IMR-90 (cell line): ENCODE measurements around the gene CIDEA. TPM values are rescaled to one million over a fixed set of nuclear protein-coding genes. Genes with fewer than 3 reads are reported as not detected.

Source experiments
- ATAC-seq: fragments of 200-7000 bp; cut with Tn5 transposase; 2 replicates; pipeline ENCODE4 v1.9.1; 2020; ENCODE audit warnings: low read depth, mild to moderate bottlenecking, moderate library complexity
- BruUV-seq: library from RNA; stranded (reverse); fragments of 400-500 nt; replicated peaks from 2 replicates; lab custom pipeline; 2021; lab: Mats Ljungman, UMichigan
- CTCF ChIA-PET: fragments of 300-600 bp; formaldehyde crosslinking; extraction: SDS; loops from one replicate; lab custom pipeline; 2021; ENCODE audit warnings: antibody characterized with exemption; lab: Yijun Ruan, JAX
- POLR2A ChIA-PET: fragments of 300-600 bp; sonication (Branson Sonifier 250); formaldehyde crosslinking; loops from one replicate; lab custom pipeline; 2022; ENCODE audit warnings: antibody characterized with exemption; ENCODE audit not compliant: unreplicated experiment; lab: Charles Lee
- DNase-seq: peaks from one replicate; pipeline ENCODE4 v3.0.0; 2013
- H2AFZ ChIP-seq: replicated peaks from 2 replicates; pipeline ENCODE3; 2013; ENCODE audit warnings: low read length, mild to moderate bottlenecking; ENCODE audit not compliant: poor library complexity
- H2AK5ac ChIP-seq: 2 replicates; pipeline ENCODE4 v1.6.1; 2013; ENCODE audit warnings: low read depth, low read length, inconsistent platforms
- H2AK9ac ChIP-seq: replicated peaks from 2 replicates; pipeline ENCODE3; 2013; ENCODE audit warnings: mild to moderate bottlenecking, low read depth, low read length, moderate library complexity; ENCODE audit not compliant: poor library complexity
- H2BK120ac ChIP-seq: 2 replicates; pipeline ENCODE4 v1.6.1; 2013; ENCODE audit warnings: low read depth, low read length, inconsistent platforms
- H2BK15ac ChIP-seq: 3 replicates; pipeline ENCODE4 v1.6.1; 2013; ENCODE audit warnings: low read depth, low read length, inconsistent platforms
- H2BK20ac ChIP-seq: 2 replicates; pipeline ENCODE4 v1.6.1; 2013; ENCODE audit warnings: low read depth, mild to moderate bottlenecking, inconsistent platforms, low read length, moderate library complexity
- H2BK5ac ChIP-seq: 2 replicates; pipeline ENCODE4 v1.6.1; 2013; ENCODE audit warnings: mild to moderate bottlenecking, low read depth, low read length, inconsistent platforms; ENCODE audit not compliant: poor library complexity, severe bottlenecking
- H3K14ac ChIP-seq: replicated peaks from 2 replicates; pipeline ENCODE4 v1.6.1; 2013; ENCODE audit warnings: low read depth, low read length, inconsistent platforms
- H3K18ac ChIP-seq: 2 replicates; pipeline ENCODE4 v1.6.1; 2013; ENCODE audit warnings: low read depth, low read length, control low read depth
- H3K23ac ChIP-seq: 2 replicates; pipeline ENCODE4 v1.6.1; 2013; ENCODE audit warnings: low read depth, low read length, inconsistent platforms
- H3K27ac ChIP-seq: 2 replicates; pipeline ENCODE4 v1.5.1; 2013; ENCODE audit warnings: mild to moderate bottlenecking, control low read depth, low read length; ENCODE audit not compliant: insufficient read depth
- H3K27me3 ChIP-seq: 2 replicates; pipeline ENCODE4 v1.6.1; 2013; ENCODE audit warnings: low read length; ENCODE audit not compliant: control insufficient read depth, insufficient read depth
- H3K36me3 ChIP-seq: 2 replicates; pipeline ENCODE4 v1.6.1; 2013; ENCODE audit warnings: low read length, mixed read lengths; ENCODE audit not compliant: control insufficient read depth, insufficient read depth
- H3K4ac ChIP-seq: 2 replicates; pipeline ENCODE4 v1.6.1; 2013; ENCODE audit warnings: low read depth, low read length, inconsistent platforms
- H3K4me1 ChIP-seq: 2 replicates; pipeline ENCODE4 v1.6.1; 2013; ENCODE audit warnings: low read length, mixed read lengths; ENCODE audit not compliant: control insufficient read depth, insufficient read depth
- H3K4me2 ChIP-seq: 2 replicates; pipeline ENCODE4 v1.6.1; 2013; ENCODE audit warnings: low read depth, mild to moderate bottlenecking, control low read depth, low read length, moderate library complexity
- H3K4me3 ChIP-seq: 2 replicates; pipeline ENCODE4 v1.5.1; 2013; ENCODE audit warnings: low read depth, mild to moderate bottlenecking, control low read depth, low read length, moderate library complexity; ENCODE audit not compliant: insufficient read depth
- H3K56ac ChIP-seq: 2 replicates; pipeline ENCODE4 v1.6.1; 2013; ENCODE audit warnings: low read length, inconsistent platforms; ENCODE audit not compliant: insufficient read depth; ENCODE audit errors: extremely low read depth
- H3K79me1 ChIP-seq, 2 experiments: 2 replicates each; pipeline ENCODE4 v1.6.1; 2013; ENCODE audit warnings: low read length in 2 of 2, inconsistent platforms in 1 of 2, low read depth in 1 of 2
- H3K9ac ChIP-seq: 2 replicates; pipeline ENCODE4 v1.6.1; 2013; ENCODE audit warnings: low read depth, low read length, control low read depth
- H3K9me1 ChIP-seq: 2 replicates; pipeline ENCODE4 v1.6.1; 2013; ENCODE audit warnings: low read length, inconsistent platforms; ENCODE audit not compliant: insufficient read depth
- H3K9me3 ChIP-seq: 2 replicates; pipeline ENCODE4 v1.6.1; 2013; ENCODE audit warnings: low read length; ENCODE audit not compliant: control insufficient read depth, insufficient read depth
- H4K20me1 ChIP-seq: 2 replicates; pipeline ENCODE4 v1.6.1; 2013; ENCODE audit warnings: low read length, inconsistent platforms; ENCODE audit not compliant: insufficient read depth
- H4K5ac ChIP-seq: 2 replicates; pipeline ENCODE4 v1.6.1; 2013; ENCODE audit warnings: mild to moderate bottlenecking, low read depth, low read length, control low read depth
- H4K8ac ChIP-seq, 2 experiments: 2 replicates each; pipeline ENCODE4 v1.6.1; 2013; ENCODE audit warnings: low read depth in 2 of 2, low read length in 2 of 2, control low read depth in 1 of 2, inconsistent platforms in 1 of 2
- H4K91ac ChIP-seq: 2 replicates; pipeline ENCODE4 v1.6.1; 2013; ENCODE audit warnings: low read depth, low read length, inconsistent platforms; ENCODE audit not compliant: insufficient read depth
- CHD1 ChIP-seq: IDR thresholded peaks from 2 replicates; pipeline ENCODE4 v1.6.1; 2012; ENCODE audit warnings: low read depth, low read length, improper control_type of control experiment
- FOS ChIP-seq: fragments of 150-350 bp; IDR thresholded peaks from 2 replicates; pipeline ENCODE4 v1.6.1; 2016; ENCODE audit warnings: low read depth, low read length
- WGBS, 2 experiments: methylation state at CpG; one replicate each; pipeline versions ENCODE4 v1.1.5 to v1.1.7; 2013; ENCODE audit warnings: missing lambda C conversion rate in 2 of 2; ENCODE audit not compliant: insufficient read length in 1 of 2; ENCODE audit errors: extremely low coverage in 2 of 2; 5-methylcytosine and 5-hydroxymethylcytosine counted together
- dilution Hi-C: fragments of 300-500 bp; cut with HindIII; formaldehyde crosslinking; loops from one replicate; pipeline ENCODE4 v1.14.3; 2018; ENCODE audit warnings: low sequenced_read_pairs; ENCODE audit not compliant: unreplicated experiment
- in situ Hi-C: fragments of 300-500 bp; cut with MboI; formaldehyde crosslinking; loops from 3 replicates; pipeline ENCODE4 v1.14.3; 2019; ENCODE audit warnings: low sequenced_read_pairs, inconsistent platforms, mixed read lengths
- intact Hi-C: fragments of 100-400 bp; cut with micrococcal nuclease; formaldehyde crosslinking; loops from 2 replicates; pipeline ENCODE4 v1.10.0; 2022
- polyA plus RNA-seq, 3 experiments: library from polyadenylated mRNA; depleted of rRNA; stranded (reverse); fragments of >200 nt; gene quantifications; 2 replicates each; pipeline ENCODE4 v1.2.3, GENCODE V29; 2012; ENCODE audit warnings: low replicate concordance in 1 of 3
- total RNA-seq: library from RNA; depleted of rRNA; stranded (reverse); fragments of >200 nt; gene quantifications from 2 replicates; pipeline ENCODE4 v1.2.3, GENCODE V29; 2012

Gene CIDEA
- total and polyA plus RNA-seq, 2 of the 4 experiments (the other 2 are of a cell fraction): not detected

GRCh38 chr18:12293831-12294230, 39.7 kb downstream of the CIDEA start:
- Histone ChIP-seq H3K4me3 (no peak overlapping the region), H4K8ac (no peak overlapping the region), H2BK5ac (no peak overlapping the region), H4K91ac (no peak overlapping the region), H2AK5ac (no peak overlapping the region), H3K4me1 (peaks cover 3% of the 10 kb centered on the region), H2BK20ac (no peak overlapping the region), H2BK15ac (no peak overlapping the region), H3K9me3 (peaks cover 3% of the 10 kb centered on the region), H3K56ac (no peak overlapping the region), H3K27me3 (no peaks in the 10 kb centered on the region), H3K18ac (no peak overlapping the region), H3K36me3 (no peaks in the 10 kb centered on the region), H2BK120ac (no peak overlapping the region), H2AFZ (no peak overlapping the region), H3K4ac (no peak overlapping the region), H4K20me1 (no peaks in the 10 kb centered on the region), H3K9me1 (peaks cover 8% of the 10 kb centered on the region; the same call in 1 of the 2 replicates), H3K9ac (no peak overlapping the region), H3K27ac (no peak overlapping the region), H3K4me2 (no peak overlapping the region), H3K14ac (no peak overlapping the region), H3K23ac (no peak overlapping the region), H2AK9ac (peak overlapping the region; percentile 50), H3K79me1 (no peaks in the 10 kb centered on the region), H4K5ac (no peak overlapping the region)
- intact Hi-C loops (no loop called here), dilution Hi-C loops (no loop called here), in situ Hi-C loops (no loop called here)
- CTCF ChIA-PET: interaction anchor here (0.6 kb wide), 1 partner anchor 986 kb away, joined by 4 read pairs; no protein-coding TSS in a partner anchor
- 75% methylated on average over 4 of the region's 11 CpGs; no CpG with 5 or more reads in 1 of the 2 experiments for WGBS, 2 experiments
- no peak for ATAC-seq
- POLR2A ChIA-PET: no interaction called here
- DNase-seq: no peak
- TF ChIP-seq FOS (no peak), CHD1 (no peak)
- no TSS peak for BruUV-seq
